HPDE6-E6E7 (cell line): ENCODE measurements around the gene FAS.
A peak's percentile ranks its signal among the peaks of the same experiment; 100 is the strongest.

Experiments
- DNase-seq: peaks from one replicate; pipeline ENCODE4 v3.0.0; 2011; ENCODE audit warnings: missing footprints; ENCODE audit errors: extremely low spot score

The FAS gene

DNA sequence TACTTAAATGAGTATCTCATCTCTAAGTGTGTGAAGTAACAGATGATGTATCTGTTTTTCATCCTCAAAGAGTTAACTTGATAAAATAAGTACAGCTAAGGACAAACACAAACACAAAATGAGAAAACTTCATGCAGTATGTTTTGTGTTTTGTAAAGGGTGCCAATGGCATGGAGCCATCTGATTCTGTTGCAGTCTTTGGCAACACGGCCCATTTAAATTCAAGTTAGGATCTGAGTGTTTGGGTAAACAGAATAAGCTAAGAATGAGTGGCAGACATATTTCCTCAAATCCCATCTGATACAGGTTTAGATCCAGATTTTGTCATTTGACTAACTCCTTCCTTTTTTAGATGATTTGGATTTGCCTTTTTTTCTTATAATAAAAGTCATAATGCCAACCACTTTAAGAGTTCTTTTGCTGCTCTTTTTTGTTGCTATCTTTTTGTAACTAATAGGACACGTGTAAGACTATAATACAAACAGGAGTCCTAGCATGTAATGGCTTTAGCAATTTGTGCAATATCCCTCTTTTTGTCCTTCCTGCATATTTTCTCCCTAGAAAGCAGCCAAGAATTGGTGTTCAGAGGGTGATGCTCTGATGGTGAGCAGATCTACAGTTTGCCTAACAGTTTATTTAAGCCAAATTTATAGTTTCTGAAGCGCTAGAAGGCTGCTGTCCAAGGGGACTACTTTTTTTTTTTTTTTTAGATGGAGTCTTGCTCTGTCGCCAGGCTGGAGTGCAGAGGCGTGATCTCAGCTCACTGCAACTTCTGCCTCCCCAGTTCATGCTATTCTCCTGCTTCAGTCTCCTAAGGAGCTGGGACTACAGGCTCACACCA, 19.2 kb upstream of the FAS start:
- no peak for DNase-seq

GRCh38 chr10:88974012-88974411, 16.6 kb upstream of the FAS start:
- DNase-seq = no peak

DNA sequence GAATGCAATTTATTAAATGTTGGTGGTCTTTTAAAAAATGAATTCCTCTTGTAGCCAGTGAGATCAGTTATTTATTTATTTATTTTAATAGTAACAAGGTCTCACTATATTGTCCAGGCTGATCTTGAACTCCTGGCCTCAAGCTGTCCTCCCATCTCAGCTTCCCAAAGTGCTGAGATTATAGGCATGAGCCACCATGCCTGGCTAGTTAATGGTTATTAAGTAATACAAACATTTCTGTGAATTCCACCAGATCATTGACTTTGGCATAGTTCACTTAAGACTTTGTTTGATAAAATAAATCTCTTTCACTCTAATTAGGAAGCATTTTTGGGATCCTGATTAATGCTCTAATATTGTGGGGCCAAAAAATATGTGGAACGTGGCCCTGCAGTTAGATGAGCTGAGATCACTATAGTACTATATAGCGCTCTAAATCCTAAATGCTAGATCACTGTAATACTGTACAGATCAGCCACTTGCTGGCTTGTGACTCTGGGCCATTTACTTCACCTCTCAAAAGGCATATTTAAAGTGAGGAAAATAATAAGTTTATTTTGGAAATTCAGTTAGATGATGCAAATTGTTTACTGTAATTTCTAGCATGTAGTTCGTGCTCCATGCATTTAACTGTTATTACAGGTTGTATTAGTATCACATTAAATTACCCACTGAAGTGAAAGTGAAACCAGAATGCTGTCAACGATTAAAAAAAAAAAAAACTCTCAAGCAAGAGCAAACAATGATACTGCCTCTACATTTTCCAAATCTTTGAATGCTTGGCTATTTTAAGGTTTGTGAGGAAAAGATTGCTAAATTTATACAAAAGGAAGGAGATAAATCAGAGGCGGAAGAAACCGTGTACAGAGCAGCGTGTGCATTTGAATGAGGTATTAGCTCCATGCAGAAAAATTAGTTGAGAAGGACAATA, 15.9 kb upstream of the FAS start:
- DNase-seq = no peak

- no peak for DNase-seq
These were observed 15.2 kb upstream of the FAS start for GRCh38 chr10:88975377-88975720.

DNA sequence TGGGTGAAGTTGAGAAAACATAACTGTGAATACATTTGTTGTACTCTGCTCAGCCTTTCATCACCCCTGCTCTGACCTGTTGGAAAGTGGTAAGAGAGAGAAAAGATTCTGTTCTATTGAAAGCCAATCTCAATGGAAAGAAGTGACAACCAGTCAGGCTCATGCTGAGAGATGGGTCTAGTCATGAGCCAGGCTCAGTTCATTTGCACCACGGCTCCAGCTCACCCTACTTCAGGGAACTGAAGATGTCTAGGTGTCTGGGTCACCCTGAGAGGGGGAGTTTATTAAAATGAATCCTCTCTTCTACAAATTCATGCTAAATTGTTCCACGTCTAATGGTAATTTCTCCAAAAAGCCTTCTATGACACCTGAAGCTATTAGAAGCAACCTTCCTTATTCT, 12.1 kb upstream of the FAS start:
- DNase-seq = no peak

DNA sequence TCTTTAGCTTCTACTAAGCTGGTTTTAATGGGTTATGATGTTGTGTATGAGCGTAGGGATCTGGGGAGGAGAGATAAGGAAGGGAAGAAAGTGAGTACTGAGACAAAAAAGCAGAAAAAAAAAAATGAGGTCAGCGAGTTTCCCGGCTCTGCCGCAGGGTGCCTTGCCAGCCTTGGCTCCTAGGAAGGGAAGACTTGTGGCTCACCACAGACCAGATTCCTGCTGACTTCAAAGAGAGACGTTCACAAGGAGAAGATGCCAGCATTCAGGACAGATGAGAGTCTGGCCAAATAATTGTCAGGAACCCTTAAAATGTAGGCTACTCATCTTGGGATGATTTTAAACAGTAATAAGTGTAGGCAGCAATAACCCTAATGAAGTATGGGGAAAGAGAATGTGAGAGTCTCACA, 11.4 kb upstream of the FAS start:
- DNase-seq = no peak

- no peak for DNase-seq
These were observed 11.0 kb upstream of the FAS start for GRCh38 chr10:88979603-88980002.

GRCh38 chr10:88980247-88980646, 10.4 kb upstream of the FAS start:
- DNase-seq = no peak

GRCh38 chr10:88980800-88981199, 9.8 kb upstream of the FAS start:
- no peak for DNase-seq

GRCh38 chr10:88981435-88981834, 9.2 kb upstream of the FAS start:
- no peak for DNase-seq

DNA sequence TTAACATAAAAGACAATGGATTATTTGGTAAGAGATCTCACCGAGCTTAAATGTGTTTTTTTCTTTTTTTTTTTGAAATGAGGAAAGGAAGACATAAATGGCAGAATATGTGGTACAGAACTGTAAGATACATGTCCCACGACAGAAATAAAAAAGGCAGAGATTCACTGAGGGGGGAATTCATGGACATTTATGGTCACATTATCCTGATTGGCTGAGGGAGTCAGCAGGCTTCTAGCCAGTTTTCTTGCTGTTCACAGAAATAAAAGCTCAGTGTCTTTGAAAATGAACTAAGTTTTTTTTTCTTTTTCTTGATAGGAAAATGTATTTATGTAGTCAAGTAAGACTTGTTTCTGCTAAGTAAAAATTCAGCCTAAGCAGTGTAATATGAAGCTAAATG, 8.2 kb upstream of the FAS start:
- DNase-seq = no peak

GRCh38 chr10:88983206-88983605, 7.4 kb upstream of the FAS start:
- no peak for DNase-seq

- DNase-seq = no peak
These were observed 6.7 kb upstream of the FAS start for GRCh38 chr10:88983939-88984338.

- DNase-seq = no peak
These were observed 6.1 kb upstream of the FAS start for GRCh38 chr10:88984525-88984924.

- DNase-seq = no peak
These were observed 3.9 kb upstream of the FAS start for GRCh38 chr10:88986549-88987242.

- DNase-seq = no peak
These were observed 3.3 kb upstream of the FAS start for GRCh38 chr10:88987243-88987725.

- no peak for DNase-seq
These were observed 2.8 kb upstream of the FAS start for GRCh38 chr10:88987840-88988239.

DNA sequence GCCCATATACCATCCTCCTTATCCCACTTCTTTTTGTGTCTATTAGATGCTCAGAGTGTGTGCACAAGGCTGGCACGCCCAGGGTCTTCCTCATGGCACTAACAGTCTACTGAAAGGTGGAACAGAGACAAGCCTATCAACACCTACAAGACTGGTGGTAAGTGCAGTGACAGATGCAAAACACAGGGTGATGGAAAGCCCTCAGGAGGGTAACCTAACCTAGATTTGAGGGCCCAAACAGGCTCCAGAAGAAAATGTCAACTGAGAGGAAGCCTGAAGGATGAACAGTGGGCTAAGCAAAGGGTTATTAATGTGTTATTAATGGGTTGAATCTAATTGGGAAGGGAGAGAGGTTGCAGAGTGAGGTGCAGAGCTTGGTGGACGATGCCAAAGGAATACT, 1.2 kb upstream of the FAS start:
- no peak for DNase-seq

- peak; percentile 25 for DNase-seq
These were observed 694 bp upstream of the FAS start for GRCh38 chr10:88989824-88990383.

GRCh38 chr10:88991161-88991898, 732 bp downstream of the FAS start:
- DNase-seq = peak; percentile 55

DNA sequence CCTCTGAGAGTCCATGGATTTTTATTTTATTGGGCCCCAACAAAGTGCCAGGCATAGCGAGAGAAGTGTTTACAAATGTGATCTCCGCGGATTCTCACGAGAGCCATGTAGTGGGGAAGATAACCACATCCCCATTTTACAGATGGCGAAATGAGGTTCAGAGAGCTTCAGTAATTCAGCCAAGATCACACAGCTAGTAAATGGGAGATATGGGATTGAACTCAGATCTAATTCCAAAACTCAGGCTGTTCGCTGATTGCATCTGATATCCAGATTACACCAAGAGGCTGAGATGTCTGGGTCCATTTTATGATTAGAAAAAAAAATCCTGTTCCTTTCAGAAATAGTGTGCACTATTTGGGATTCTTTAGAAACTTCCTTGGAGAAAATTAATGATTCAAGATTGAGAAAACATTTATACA, 1.3 kb downstream of the FAS start:
- DNase-seq = no peak
